NCI-H748 (cell line): Measurements from ENCODE around the gene SIAH1.
"Not testable (repeated sequence)": the region's sequence is repeated elsewhere in the genome, so short reads cannot be mapped to it uniquely, and the experiment has no call there.

Experiments used
- DNase-seq: peaks from one replicate; lab custom pipeline; 2025; ENCODE audit not compliant: unreplicated experiment; lab: John Stamatoyannopoulos, UW

SIAH1 gene

GRCh38 chr16:48367441-48368049, 17.7 kb downstream of the SIAH1 start:
- no peak for DNase-seq

- DNase-seq: peak; percentile 54
Observed at GRCh38 chr16:48366165-48367093, 18.8 kb downstream of the SIAH1 start.

- peak; percentile 80 for DNase-seq
Observed at GRCh38 chr16:48365601-48366164, 19.5 kb downstream of the SIAH1 start.

- DNase-seq: no peak
Observed at GRCh38 chr16:48365025-48365600, 20.1 kb downstream of the SIAH1 start.

- no peak for DNase-seq
Observed at GRCh38 chr16:48361540-48362144, 23.6 kb downstream of the SIAH1 start.

GRCh38 chr16:48361012-48361411, 24.2 kb downstream of the SIAH1 start:
- no peak for DNase-seq

- DNase-seq: no peak
Observed at GRCh38 chr16:48359983-48360382, 25.2 kb downstream of the SIAH1 start.

- DNase-seq: no peak
Observed at GRCh38 chr16:48358419-48358818, 26.8 kb downstream of the SIAH1 start.

- no peak for DNase-seq
Observed at GRCh38 chr16:48356633-48357376, 28.4 kb downstream of the SIAH1 start.

GRCh38 chr16:48354877-48355855, 30.0 kb downstream of the SIAH1 start:
- no peak for DNase-seq

GRCh38 chr16:48354385-48354784, 30.8 kb downstream of the SIAH1 start:
- not testable (repeated sequence) for DNase-seq

- peak; percentile 53 for DNase-seq
Observed at GRCh38 chr16:48353565-48354163, 31.5 kb downstream of the SIAH1 start.

GRCh38 chr16:48352648-48353390, 32.4 kb downstream of the SIAH1 start:
- no peak for DNase-seq

- no peak for DNase-seq
Observed at GRCh38 chr16:48350736-48351135, 34.5 kb downstream of the SIAH1 start.

GRCh38 chr16:48347980-48348379, 37.2 kb downstream of the SIAH1 start:
- DNase-seq: peak; percentile 46

GRCh38 chr16:48347191-48347865, 37.9 kb downstream of the SIAH1 start:
- no peak for DNase-seq

- no peak for DNase-seq
Observed at GRCh38 chr16:48342591-48342990, 42.6 kb downstream of the SIAH1 start.

GRCh38 chr16:48340054-48340453, 45.2 kb downstream of the SIAH1 start:
- DNase-seq: no peak
